ENCODE data around the gene MALRD1.
"Not testable (repeated sequence)": the region's sequence is repeated elsewhere in the genome, so short reads cannot be mapped to it uniquely, and the experiment has no call there.

The MALRD1 gene

DNA sequence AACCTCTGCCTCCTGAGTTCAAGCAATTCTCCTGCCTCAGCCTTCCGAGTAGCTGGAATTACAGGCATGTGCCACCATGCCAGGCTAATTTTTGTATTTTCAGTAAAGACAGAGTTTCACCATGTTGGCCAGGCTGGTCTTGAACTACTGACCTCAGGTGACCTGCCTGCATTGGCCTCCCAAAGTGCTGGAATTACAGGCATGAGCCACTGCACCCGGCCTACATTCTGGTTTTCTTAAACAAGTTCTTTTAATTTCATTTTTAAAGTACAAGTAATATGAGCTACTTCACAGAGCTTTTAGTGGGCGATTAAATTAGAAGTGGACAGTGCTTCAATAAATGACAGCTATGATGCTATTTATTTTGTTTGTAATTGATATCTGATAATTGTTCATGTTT, 721.2 kb downstream of the MALRD1 start:
- not testable (repeated sequence) for DNase-seq (ENCODE audit: low read depth, low spot score)

DNA sequence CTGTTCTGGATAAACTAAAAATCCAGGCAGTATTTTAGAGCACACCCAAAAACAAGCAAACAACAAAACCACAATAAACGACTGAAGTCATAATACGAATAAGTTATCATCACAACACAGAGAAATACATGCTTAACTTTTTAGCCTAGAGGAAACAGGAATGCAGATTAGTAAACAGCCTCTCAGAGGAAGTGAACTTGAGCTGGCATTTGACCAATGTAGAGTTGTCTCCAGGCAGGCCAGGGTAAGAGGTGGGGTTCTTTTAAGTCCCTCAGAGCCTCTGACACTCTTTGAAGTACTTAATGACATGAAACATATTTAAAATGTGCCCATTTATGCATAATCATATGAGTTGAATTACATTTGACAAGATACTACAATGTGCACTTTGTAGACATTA, 724.4 kb downstream of the MALRD1 start:
- no peak for DNase-seq (ENCODE audit: low read depth, low spot score)

DNA sequence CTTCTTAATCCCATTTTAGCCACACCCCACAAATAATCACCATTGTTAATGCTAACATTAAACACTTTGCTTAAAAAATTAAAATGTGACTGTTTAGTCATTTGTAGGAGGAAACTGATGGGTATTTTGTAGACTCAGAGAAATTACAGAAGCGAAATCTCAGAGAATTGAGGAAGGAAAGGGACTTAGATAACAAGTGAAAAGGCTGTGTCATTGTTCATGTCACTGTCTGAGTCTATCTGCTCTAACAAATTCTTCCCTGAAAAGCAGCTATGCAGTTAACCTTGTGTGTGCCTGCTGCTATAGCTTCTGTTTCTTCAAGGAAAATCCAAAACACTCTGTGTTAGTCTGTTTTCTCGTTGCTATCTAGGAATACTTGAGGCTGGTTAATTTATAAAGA, 726.7 kb downstream of the MALRD1 start:
- no peak for DNase-seq (ENCODE audit: low read depth, low spot score)

DNA sequence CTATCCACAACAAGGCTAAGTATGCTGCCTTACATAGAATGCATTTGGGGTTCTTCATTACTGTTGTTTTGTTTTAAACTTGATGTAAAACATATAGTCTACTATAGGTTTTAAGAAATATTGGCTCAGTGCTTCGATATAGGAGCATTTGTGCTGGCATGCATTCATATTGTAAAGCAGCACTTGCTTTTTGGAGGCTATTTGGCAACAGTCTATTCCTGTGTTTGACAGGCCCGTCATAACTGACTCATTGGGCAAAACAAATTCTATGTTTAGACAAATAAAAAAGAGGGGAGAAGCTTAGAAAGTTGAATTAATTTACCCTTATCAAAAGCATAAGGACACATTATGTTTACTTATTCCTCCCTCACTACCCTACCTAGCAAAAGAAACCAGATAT, 729.2 kb downstream of the MALRD1 start:
- DNase-seq (ENCODE audit: low read depth, low spot score) = no peak

DNA sequence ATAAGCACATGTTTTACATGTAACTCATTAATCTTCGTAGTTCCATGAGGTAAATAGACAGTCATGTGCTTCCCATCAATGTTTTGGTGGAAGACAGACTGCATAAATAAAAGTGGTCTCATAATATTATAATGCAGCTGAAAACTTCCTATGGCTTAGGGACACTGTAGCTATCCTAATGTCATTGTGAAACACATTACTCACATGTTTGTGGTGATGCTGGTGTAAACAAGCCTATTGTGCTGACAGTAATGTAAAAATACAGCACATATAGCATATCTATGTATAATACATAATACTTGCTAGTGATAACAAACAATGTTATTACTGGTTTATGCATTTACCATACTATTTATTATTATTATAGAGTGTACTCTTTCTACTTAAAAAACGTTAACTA, 730.4 kb downstream of the MALRD1 start:
- DNase-seq (ENCODE audit: low read depth, low spot score) = no peak

DNA sequence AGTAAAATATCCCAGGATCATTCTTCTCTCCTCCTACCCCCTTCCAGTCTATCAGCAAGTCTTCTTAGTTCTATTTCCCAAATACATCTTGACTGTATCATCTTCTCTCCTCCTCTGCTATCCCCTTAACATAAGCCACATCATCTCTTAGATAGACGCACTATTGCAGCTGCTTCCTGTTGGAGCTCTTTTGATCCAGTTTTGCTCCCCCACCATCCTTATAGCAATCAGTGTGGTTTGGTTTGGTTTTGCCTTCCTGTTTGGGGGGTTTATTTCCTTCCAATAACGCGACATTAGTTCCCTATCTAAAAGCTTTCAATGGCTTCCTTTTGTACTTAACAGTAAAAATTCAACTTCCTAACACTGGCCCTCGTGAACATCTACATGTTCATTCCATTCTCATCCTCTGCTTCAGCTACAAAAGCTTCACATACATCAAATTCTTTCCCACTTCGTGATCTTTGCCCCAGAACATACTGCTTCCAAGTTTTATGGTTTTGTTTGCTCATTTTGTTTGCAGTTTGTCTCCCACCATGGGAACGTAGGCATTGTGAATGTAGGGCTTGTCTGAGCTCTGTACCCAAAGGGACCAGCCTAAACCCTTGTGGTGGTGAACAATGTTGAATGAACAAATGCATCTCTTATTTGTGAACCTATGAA, 734.0 kb downstream of the MALRD1 start:
- DNase-seq (ENCODE audit: low read depth, low spot score) = no peak

DNA sequence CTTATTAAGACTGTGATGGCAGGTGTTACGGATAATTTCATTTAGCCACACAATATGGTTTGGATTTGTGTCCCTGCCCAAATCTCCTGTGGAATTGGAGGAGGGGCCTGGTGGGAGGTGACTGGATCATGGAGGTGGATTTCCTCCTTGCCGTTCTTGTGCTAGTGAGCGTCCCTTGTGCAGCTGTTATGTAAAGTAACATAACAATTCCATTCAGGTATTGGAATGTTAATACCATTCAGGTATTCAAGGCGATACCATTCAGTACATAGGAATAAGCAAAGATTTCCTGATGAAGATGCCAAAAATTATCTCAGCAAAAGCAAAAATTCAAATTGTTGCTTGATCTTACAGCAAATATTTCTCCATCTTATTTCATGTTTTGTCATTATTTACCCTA, 735.1 kb downstream of the MALRD1 start:
- DNase-seq (ENCODE audit: low read depth, low spot score) = no peak

Data from iPS DF 19.7 (cell line).